SIG-M5 treated with dmso at 0.1 percent for 504 hours (cell line): ENCODE results near the gene MAD1L1.
"Not testable (repeated sequence)": the region's sequence is repeated elsewhere in the genome, so short reads cannot be mapped to it uniquely, and the experiment has no call there.

Experiments
- DNase-seq: peaks from one replicate; lab custom pipeline; 2025; ENCODE audit not compliant: unreplicated experiment; lab: John Stamatoyannopoulos, UW

MAD1L1 gene

DNA sequence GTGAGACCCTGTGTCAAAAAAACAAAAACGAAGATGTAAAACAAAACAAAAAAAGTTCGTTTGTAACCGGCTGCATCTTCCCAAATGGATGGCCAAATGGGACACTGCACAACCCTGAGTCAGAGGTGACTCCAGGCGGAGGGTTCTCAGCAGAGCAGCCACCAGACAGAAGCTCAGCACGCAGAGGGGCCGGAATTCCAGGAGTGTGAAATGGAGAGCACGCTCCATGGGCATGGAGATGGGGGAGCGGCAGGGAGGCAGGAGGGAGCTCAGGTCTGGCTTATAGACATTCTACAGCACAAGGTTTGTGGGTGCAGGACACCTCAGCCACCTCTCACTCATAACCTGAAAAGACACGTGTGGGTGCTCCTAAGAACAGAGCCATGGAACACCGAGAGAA lies 227.0 kb downstream of the MAD1L1 start:
- no peak for DNase-seq

GRCh38 chr7:2004841-2005725 lies 227.7 kb downstream of the MAD1L1 start:
- no peak for DNase-seq

DNA sequence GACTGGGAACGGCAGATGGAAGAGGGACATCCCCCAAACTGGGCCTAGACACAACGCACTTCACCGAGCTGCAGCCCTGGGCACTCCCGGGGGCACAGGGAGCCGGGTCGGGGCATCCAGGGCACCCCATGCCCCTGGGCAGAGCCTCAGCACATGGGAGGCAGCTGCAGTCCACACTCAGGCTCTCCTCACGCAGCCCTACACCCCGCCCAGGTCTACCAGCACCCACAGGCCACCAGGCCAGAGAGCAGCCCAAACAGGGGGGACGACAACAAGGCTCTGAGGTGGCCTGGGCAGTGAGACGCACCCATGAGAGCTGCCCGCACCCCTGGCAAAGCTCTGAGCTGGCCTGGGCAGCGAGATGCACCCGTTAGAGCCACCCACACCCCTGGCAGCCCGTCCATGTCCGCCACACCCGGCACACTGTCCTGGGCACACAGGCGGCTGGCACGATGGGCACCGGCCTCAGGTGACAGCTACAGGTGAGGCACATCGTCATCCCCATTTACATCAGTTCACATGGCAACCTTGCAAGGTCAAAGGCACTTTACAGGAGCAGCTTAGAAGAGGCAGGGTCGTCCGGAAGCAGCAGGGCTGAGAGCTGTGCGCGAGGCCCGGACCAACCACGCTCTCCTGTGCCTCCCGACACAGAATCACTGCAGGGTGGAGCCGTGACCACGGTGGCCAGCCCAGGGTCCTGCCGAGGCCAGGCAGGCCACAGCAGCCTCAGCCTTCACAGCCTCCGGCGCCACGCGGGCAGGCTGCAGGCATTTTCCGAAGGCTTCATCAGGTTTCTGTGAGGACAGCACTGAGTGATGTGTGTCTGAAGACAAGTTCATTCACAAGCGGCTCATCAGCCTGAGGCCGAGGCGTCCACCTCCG lies 228.6 kb downstream of the MAD1L1 start:
- no peak for DNase-seq

GRCh38 chr7:2003451-2003930 lies 229.3 kb downstream of the MAD1L1 start:
- DNase-seq, result no peak

GRCh38 chr7:2002561-2003450 lies 229.9 kb downstream of the MAD1L1 start:
- DNase-seq, result no peak

DNA sequence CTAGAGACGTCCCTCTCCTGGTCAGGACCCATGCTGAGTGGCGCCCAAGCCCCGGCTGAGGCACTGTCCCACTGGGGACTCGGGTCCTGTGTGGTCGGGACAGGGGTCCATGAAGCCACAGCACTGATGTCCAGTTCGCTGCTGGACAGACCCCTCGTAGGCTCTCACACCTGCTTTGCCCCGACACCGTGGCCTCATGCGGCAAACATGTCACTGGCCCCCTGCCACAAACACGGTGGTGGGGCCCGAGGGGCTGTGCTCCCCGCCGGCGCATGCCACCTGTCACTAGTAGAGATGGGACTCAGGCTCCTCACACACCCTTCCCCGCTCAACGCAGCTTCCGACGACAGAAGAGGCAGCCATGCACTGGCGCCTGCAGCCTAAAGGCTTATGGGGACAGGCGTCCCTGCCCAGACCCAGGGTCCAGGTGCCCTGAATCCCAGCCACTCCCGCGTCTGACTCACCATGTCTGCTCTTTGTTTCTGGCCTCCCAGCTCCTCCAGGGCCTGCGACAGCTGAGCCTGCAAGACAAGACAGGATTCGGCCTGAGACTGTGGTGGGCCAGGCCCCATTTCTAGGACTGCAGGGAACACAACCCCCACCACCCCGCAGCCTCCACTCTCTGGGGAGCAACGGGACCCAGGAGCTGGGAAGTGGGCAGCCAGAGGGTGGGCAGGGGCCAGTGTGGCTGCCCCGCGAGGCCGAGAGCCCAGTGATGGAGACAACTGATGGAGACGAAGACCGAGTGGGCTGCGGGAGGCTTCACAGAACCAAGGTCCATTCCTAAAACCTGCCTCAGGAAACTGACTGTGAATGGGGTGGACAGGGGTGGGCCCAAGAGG lies 230.9 kb downstream of the MAD1L1 start:
- no peak for DNase-seq

DNA sequence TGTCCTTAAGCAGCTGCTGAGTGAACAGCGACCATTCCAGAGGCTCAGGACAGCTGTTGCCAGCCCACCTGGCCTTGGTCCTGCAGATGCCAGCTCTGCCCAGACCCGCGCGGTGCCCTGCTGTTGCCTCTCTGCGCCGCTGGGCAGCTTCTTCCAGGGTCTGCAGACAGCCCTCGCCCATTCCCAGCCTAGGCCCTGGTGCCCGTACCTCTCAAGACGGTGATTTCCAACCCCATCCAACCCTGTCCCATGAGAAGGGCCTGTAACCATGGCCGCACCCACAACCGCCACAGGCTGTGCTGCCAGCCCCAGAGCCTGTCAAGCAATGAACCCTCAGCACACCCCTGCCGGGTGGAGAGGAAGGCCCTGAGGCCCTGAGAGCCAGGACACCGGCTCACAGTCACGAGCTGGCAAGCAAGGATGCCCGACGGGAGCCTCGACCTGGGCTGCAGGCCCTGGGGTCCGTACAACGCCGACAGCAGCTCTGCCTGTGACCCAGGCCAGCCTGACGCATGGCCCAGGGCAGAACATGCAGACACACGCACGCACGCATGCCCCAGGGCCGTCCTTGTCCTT lies 231.9 kb downstream of the MAD1L1 start:
- no peak for DNase-seq

DNA sequence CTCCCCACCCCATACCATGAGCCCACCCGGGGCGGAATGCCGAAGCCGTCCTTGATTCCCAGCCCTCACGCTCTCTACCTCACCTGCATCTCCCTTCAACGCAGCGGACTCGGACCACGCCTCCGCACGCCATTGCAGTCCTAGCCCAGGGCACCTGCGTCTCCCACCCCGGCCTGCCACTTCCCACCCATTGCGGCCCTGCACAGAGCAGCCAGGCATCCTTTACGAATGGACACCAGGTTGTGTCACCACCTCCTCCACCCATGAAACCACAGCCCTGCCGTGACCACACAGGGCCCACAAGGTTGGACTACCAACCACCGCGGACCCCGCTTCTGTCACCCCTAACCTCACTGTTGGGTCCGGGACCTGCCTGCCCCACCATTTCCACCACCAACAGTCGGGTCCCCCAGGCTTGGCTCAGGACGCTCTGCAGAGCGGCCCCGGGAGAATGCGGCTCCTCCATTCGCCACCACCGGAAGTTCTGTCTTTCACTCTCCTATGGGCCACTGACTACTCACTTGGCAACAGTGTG lies 232.5 kb downstream of the MAD1L1 start:
- DNase-seq, result no peak

GRCh38 chr7:1999278-1999984 lies 233.3 kb downstream of the MAD1L1 start:
- DNase-seq, result no peak

- no peak for DNase-seq
Measured at GRCh38 chr7:1998146-1998545, 234.6 kb downstream of the MAD1L1 start.

DNA sequence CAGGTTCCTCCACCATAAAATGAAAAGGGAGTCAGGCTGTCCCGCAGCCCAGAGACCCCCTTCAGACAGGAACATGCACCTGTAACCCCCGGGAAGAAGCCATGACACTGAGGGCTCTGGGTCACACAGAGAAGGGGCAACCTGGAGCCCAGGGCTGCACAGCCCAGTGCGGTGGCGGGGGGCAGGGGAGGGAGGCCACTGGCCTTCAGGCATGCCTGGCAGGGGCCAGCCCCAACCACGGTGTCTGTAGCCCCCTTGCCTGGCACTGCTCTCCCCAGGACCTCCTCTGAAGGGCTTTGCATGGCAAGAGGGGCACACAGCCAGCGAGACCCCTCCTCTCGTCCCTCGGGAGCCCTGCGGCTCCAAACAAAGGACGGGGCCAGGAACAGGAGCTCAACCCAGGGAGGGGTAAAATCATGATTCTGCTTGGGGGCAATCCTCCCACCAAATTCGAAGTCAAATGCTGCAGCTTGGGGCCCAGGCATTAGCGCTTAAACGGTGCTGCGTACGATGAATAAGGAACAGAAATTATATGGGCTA lies 235.1 kb downstream of the MAD1L1 start:
- DNase-seq, result no peak

GRCh38 chr7:1996816-1997215 lies 235.9 kb downstream of the MAD1L1 start:
- no peak for DNase-seq

DNA sequence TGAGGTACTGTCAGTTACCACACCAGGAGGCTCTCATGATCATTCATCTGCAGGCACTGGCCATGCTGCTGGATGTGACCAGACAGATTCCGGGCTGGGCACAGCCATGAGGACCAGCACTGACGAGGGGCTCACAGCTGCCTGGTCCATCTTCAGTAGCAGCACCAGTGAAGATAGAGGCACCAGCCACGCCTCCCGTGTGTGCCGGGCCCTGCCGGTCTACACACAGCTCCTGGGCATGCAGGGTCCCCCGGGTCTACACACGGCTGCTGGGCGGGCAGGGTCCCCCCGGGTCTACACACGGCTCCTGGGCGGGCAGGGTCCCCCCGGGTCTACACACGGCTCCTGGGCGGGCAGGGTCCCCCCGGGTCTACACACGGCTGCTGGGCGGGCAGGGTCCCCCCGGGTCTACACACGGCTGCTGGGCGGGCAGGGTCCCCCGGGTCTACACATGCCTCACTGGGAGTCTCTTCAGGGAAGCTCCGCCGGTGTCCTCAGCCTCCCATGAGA lies 236.8 kb downstream of the MAD1L1 start:
- DNase-seq, result not testable (repeated sequence)

- DNase-seq, result no peak
Measured at GRCh38 chr7:1995426-1995825, 237.3 kb downstream of the MAD1L1 start.

DNA sequence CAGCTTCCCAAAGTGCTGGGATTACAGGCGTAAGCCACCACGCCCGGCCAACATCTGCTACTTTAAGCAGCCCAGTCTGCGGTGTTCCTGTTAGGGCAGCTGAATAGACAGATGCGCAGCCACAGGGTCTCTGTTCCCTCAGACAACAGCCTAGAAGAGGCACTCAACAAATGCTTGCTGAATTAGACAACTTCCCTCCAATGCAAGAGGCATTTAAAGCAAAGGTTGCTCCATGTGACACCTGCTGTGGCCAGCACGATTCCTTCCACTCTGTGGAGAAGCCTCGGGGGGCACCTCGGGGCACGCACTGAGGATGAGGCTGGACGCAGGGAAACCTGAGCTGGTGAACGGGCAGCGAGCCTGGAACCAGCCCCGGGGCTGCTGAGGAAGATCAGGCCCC lies 237.8 kb downstream of the MAD1L1 start:
- DNase-seq, result no peak

DNA sequence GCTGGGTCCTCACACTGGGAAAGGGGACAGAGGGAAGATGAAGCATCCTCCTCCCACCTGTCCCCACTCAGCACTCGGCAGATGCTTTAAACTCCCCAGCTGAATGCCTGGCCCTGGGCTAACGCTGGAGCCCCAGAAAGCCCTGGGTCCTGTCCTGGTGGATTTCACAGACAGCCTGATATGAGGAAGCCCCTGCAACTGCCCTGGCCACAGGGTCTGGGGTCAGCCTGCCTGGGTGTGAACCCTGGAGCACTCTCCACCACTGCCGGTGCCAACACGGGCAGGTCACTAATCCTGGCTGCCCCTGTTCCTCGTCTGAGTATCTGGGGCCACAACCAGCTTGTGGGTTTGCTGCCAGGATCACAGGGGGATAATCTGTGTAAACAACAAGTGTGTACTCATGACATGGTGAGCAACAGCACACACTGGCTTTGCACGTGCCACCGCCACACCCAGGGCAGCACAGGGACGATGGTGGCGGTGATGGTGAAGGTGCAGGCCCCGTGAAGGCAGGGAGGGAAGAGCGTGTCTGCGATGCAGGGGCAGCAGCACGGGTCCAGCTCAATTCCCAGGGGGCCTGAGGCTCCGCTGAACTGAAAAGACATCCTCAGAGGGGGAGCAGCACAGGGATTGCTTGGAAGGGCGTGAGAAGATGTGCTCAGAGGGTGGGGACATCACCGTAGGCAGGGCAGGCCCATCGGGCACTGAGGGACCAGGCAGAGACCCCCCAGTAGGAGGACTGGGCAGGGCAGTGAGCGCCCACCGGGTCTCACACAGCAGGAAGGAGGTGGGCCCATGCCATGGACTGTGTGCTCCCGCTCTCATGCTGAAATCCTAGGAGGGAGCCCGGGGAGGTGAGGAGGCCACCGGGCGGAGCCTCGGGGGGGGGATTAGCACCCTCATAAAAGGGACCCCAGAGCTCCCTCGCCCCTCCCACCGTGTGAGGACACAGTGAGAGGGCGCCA lies 238.7 kb downstream of the MAD1L1 start:
- no peak for DNase-seq

DNA sequence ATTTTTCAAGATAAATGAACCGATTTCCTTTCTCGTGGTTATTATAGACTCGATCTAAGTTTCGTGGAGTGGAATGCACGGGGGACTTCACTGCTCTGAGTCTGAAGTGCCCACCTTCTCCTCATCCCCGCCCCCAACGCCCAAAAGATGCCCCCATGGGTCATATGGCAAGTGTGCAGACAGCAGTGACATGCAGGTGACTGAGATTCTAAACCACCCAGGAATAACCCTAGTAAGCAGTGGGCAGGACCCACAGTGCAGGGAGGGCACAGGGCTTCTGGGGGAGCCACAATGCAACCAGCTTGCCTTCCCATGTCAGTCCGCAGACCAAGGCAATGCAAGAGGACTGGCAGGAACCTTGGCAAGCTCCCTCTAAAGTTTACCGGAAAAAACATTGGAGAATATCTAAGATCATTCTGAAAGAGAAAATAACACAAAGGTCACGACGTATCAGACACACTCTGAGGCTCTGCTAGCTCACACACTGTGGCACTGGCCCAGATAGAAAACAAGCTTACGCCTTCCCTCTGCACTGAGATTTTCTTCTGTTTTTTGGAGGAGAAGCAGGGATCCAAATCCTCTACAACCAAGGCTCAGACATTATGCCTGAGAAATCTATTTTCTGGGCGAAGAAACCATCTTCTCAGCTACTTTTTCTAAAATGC lies 239.6 kb downstream of the MAD1L1 start:
- DNase-seq, result no peak
